GM12878 (cell line): ENCODE measurements around the gene RANBP17. TPM values are rescaled to one million over a fixed set of nuclear protein-coding genes. Genes with fewer than 3 reads are reported as not detected.

Source experiments
- ATAC-seq: fragments of 200-7000 bp; cut with Tn5 transposase; 3 replicates; pipeline ENCODE4 v1.9.1; 2020; ENCODE audit warnings: mild to moderate bottlenecking, moderate library complexity
- BruUV-seq: library from RNA; stranded (reverse); fragments of 400-500 nt; replicated peaks from 2 replicates; lab custom pipeline; 2021; lab: Mats Ljungman, UMichigan
- CTCF ChIA-PET: fragments of 300-600 bp; sonication (Branson Sonifier 250); formaldehyde crosslinking; extraction: SDS; loops from one replicate; lab custom pipeline; 2021; ENCODE audit warnings: inconsistent platforms; lab: Yijun Ruan, JAX
- POLR2A ChIA-PET: fragments of 350-600 bp; formaldehyde crosslinking; extraction: SDS; loops from one replicate; lab custom pipeline; 2021; ENCODE audit warnings: inconsistent platforms; lab: Charles Lee
- RAD21 ChIA-PET: fragments of 300-600 bp; sonication (Branson Sonifier 250); formaldehyde crosslinking; loops from one replicate; lab custom pipeline; 2023; ENCODE audit warnings: antibody characterized with exemption; ENCODE audit not compliant: unreplicated experiment; lab: Charles Lee
- SMC1A ChIA-PET: fragments of 300-600 bp; sonication (Branson Sonifier 250); formaldehyde crosslinking; loops from one replicate; lab custom pipeline; 2023; ENCODE audit not compliant: unreplicated experiment, uncharacterized antibody; lab: Charles Lee
- DNase-seq: peaks from one replicate; pipeline ENCODE4 v3.0.0-alpha.2; 2011; ENCODE audit warnings: low read depth, low spot score
- FAIRE-seq: peaks from 3 replicates; lab custom pipeline; 2011; peaks lifted over from hg19 to GRCh38; lab: Jason Lieb, UNC
- H2AFZ ChIP-seq: 2 replicates; pipeline ENCODE4 v1.6.0; 2011; ENCODE audit warnings: low read depth, low read length, control low read depth; ENCODE audit not compliant: control insufficient read depth
- H3K27ac ChIP-seq: 2 replicates; pipeline ENCODE4 v1.5.1; 2011; ENCODE audit warnings: control low read depth; ENCODE audit not compliant: control insufficient read depth, insufficient read depth
- H3K27me3 ChIP-seq, 2 experiments: replicated peaks in 1 of 2; 2 replicates each; pipeline versions ENCODE4 v1.6.0 to v1.6.1; 2011; ENCODE audit warnings: low read length in 1 of 2; ENCODE audit not compliant: control insufficient read depth in 2 of 2, insufficient read depth in 2 of 2
- H3K36me3 ChIP-seq, 2 experiments: 2 replicates each; pipeline ENCODE4 v1.5.1; 2011; ENCODE audit warnings: low read length in 1 of 2; ENCODE audit not compliant: control insufficient read depth in 2 of 2, insufficient read depth in 2 of 2
- H3K4me1 ChIP-seq: 2 replicates; pipeline ENCODE4 v1.6.1; 2011; ENCODE audit warnings: mild to moderate bottlenecking, low read length, moderate library complexity, mixed read lengths; ENCODE audit not compliant: control insufficient read depth, insufficient read depth
- H3K4me2 ChIP-seq: 2 replicates; pipeline ENCODE4 v1.6.0; 2011; ENCODE audit warnings: control low read depth; ENCODE audit not compliant: control insufficient read depth, insufficient read depth
- H3K4me3 ChIP-seq: fragments of 200-600 bp; sonication (generic); 2 replicates; pipeline ENCODE4 v1.5.1; 2016
- H3K79me2 ChIP-seq: 2 replicates; pipeline ENCODE4 v1.6.0; 2011; ENCODE audit warnings: low read length; ENCODE audit not compliant: control insufficient read depth, insufficient read depth
- H3K9ac ChIP-seq: 2 replicates; pipeline ENCODE4 v1.8.0; 2011; ENCODE audit warnings: low read length, control low read depth, mixed read lengths; ENCODE audit not compliant: control insufficient read depth, insufficient read depth
- H3K9me3 ChIP-seq: replicated peaks from 3 replicates; pipeline ENCODE4 v1.5.1; 2011; ENCODE audit warnings: mild to moderate bottlenecking, low read length; ENCODE audit not compliant: control insufficient read depth, insufficient read depth
- H4K20me1 ChIP-seq: 2 replicates; pipeline ENCODE4 v1.6.0; 2011; ENCODE audit not compliant: control insufficient read depth, insufficient read depth
- CBX5 ChIP-seq: sonication (generic); IDR thresholded peaks from 2 replicates; pipeline ENCODE4 v1.6.1; 2016; ENCODE audit warnings: low read depth, moderate library complexity, mild to moderate bottlenecking, inconsistent platforms
- HDGF ChIP-seq: fragments of 450-650 bp; IDR thresholded peaks from 2 replicates; pipeline ENCODE4 v1.6.1; 2016; ENCODE audit warnings: antibody characterized with exemption
- IKZF2 ChIP-seq, 2 experiments: fragments of 450-650 bp; IDR thresholded peaks; 2 replicates each; pipeline ENCODE4 v1.6.1; 2017; ENCODE audit warnings: mild to moderate bottlenecking in 2 of 2, moderate library complexity in 2 of 2
- JUND ChIP-seq: IDR thresholded peaks from 2 replicates; pipeline ENCODE4 v1.6.1; 2012; ENCODE audit warnings: low read depth, mild to moderate bottlenecking, low read length, improper control_type of control experiment, moderate library complexity
- KLF5 ChIP-seq: fragments of 450-650 bp; IDR thresholded peaks from 2 replicates; pipeline ENCODE4 v1.6.1; 2014; ENCODE audit warnings: mild to moderate bottlenecking; ENCODE audit not compliant: partially characterized antibody
- LARP7 ChIP-seq: fragments of 450-650 bp; IDR thresholded peaks from 2 replicates; pipeline ENCODE4 v1.6.1; 2017; ENCODE audit warnings: mild to moderate bottlenecking
- MXI1 ChIP-seq: fragments of 150-350 bp; IDR thresholded peaks from 2 replicates; pipeline ENCODE4 v1.6.1; 2011; ENCODE audit warnings: low read depth, mild to moderate bottlenecking, inconsistent platforms, low read length, improper control_type of control experiment
- NFIC ChIP-seq: IDR thresholded peaks from 2 replicates; pipeline ENCODE4 v1.6.1; 2012; ENCODE audit warnings: low read depth, mild to moderate bottlenecking, inconsistent platforms, low read length, moderate library complexity
- WRNIP1 ChIP-seq: IDR thresholded peaks from 2 replicates; pipeline ENCODE4 v1.6.1; 2011; ENCODE audit warnings: low read depth, low read length, improper control_type of control experiment, borderline replicate concordance
- ZNF622 ChIP-seq: fragments of 450-650 bp; IDR thresholded peaks from 2 replicates; pipeline ENCODE4 v1.6.1; 2017; ENCODE audit warnings: mild to moderate bottlenecking, inconsistent platforms
- ZZZ3 ChIP-seq: IDR thresholded peaks from 2 replicates; pipeline ENCODE4 v1.6.1; 2011; ENCODE audit warnings: low read depth; ENCODE audit not compliant: control insufficient read depth, insufficient read length
- WGBS: methylation state at CpG from one replicate; pipeline ENCODE4 v1.1.6; 2016; ENCODE audit warnings: low lambda C conversion rate; ENCODE audit not compliant: insufficient replicate concordance, insufficient coverage; ENCODE audit errors: missing lambda C conversion rate; 5-methylcytosine and 5-hydroxymethylcytosine counted together
- in situ Hi-C: fragments of 300-500 bp; cut with MboI; formaldehyde crosslinking; loops from 9 replicates; pipeline ENCODE4 v1.14.3; 2018; ENCODE audit warnings: mixed read lengths
- intact Hi-C: fragments of 100-400 bp; cut with micrococcal nuclease; formaldehyde crosslinking; loops from one replicate; pipeline ENCODE4 v1.14.2; 2022; ENCODE audit not compliant: unreplicated experiment
- polyA plus RNA-seq, 11 experiments: library from polyadenylated mRNA; depleted of rRNA in 4 of 11; unstranded in 6 of 11; stranded (reverse) in 5 of 11; fragments of >200 nt; fragmentation: Nextera tagmentation in 4 of 11; fragmentation: Illumina TruSeq in 1 of 11; extraction: Ambion mirVana in 4 of 11; extraction: Trizol in 1 of 11; gene quantifications; 1 replicate in 1 of 11; 2 replicates in 10 of 11; pipeline versions ENCODE4 v1.2.1 to v1.2.3, GENCODE V29; 2011 to 2016; ENCODE audit warnings: inconsistent platforms in 2 of 11, missing spikeins in 2 of 11, low read depth in 1 of 11
- total RNA-seq, 4 experiments: library from RNA; depleted of rRNA in 3 of 4; stranded (reverse); fragments of >200 nt in 3 of 4; fragmentation: Illumina TruSeq in 1 of 4; extraction: Trizol in 1 of 4; gene quantifications; 2 replicates each; pipeline versions ENCODE4 v1.2.1 to v1.2.3, GENCODE V29; 2013 to 2021
- TF ChIP-seq, protein P1 (sequence below): fragments of 450-650 bp; IDR thresholded peaks from 2 replicates; pipeline ENCODE4 v1.6.1; 2016; ENCODE audit warnings: mild to moderate bottlenecking, moderate library complexity, borderline replicate concordance
- TF ChIP-seq, protein P2 (sequence below): IDR thresholded peaks from 2 replicates; pipeline ENCODE4 v1.6.1; 2011; ENCODE audit warnings: mild to moderate bottlenecking, low read depth, low read length, moderate library complexity; ENCODE audit not compliant: insufficient replicate concordance

The RANBP17 gene
- total and polyA plus RNA-seq, 10 of the 15 experiments (the other 5 are each of a cell fraction or from before 2014, with no cell fraction given): 0.10 TPM; not detected in 9

- TF ChIP-seq, protein P1, sequence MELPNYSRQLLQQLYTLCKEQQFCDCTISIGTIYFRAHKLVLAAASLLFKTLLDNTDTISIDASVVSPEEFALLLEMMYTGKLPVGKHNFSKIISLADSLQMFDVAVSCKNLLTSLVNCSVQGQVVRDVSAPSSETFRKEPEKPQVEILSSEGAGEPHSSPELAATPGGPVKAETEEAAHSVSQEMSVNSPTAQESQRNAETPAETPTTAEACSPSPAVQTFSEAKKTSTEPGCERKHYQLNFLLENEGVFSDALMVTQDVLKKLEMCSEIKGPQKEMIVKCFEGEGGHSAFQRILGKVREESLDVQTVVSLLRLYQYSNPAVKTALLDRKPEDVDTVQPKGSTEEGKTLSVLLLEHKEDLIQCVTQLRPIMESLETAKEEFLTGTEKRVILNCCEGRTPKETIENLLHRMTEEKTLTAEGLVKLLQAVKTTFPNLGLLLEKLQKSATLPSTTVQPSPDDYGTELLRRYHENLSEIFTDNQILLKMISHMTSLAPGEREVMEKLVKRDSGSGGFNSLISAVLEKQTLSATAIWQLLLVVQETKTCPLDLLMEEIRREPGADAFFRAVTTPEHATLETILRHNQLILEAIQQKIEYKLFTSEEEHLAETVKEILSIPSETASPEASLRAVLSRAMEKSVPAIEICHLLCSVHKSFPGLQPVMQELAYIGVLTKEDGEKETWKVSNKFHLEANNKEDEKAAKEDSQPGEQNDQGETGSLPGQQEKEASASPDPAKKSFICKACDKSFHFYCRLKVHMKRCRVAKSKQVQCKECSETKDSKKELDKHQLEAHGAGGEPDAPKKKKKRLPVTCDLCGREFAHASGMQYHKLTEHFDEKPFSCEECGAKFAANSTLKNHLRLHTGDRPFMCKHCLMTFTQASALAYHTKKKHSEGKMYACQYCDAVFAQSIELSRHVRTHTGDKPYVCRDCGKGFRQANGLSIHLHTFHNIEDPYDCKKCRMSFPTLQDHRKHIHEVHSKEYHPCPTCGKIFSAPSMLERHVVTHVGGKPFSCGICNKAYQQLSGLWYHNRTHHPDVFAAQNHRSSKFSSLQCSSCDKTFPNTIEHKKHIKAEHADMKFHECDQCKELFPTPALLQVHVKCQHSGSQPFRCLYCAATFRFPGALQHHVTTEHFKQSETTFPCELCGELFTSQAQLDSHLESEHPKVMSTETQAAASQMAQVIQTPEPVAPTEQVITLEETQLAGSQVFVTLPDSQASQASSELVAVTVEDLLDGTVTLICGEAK: no peak
- TF ChIP-seq HDGF: no peak
- TF ChIP-seq CBX5: no peak
These were observed 288.0 kb downstream of the RANBP17 start (continued) for GRCh38 chr5:171149772-171150171.

- H4K20me1 ChIP-seq: no peaks in the 10 kb centered on the region
- RAD21 ChIA-PET: no interaction called here
- ATAC-seq: no peak
These were observed 290.6 kb downstream of the RANBP17 start for GRCh38 chr5:171152382-171152781.

More at GRCh38 chr5:171152382-171152781, 290.6 kb downstream of the RANBP17 start:
- FAIRE-seq: no peak
- Histone ChIP-seq H3K27me3 (no peaks in the 10 kb centered on the region), H3K4me3 (no peak overlapping the region), H3K9ac (no peak overlapping the region), H2AFZ (no peak overlapping the region), H3K36me3 (no peaks in the 10 kb centered on the region), H3K27ac (no peak overlapping the region), H3K4me2 (no peak overlapping the region), H3K79me2 (no peaks in the 10 kb centered on the region), H3K9me3 (no peaks in the 10 kb centered on the region), H3K4me1 (no peaks in the 10 kb centered on the region)
- CTCF ChIA-PET: interaction anchor here (1.0 kb wide), 1 partner anchor 408 kb away, joined by 4 read pairs; no protein-coding TSS in a partner anchor
- DNase-seq: no peak
- in situ Hi-C loops (no loop called here), intact Hi-C loops (no loop called here)
- BruUV-seq: no TSS peak
- POLR2A ChIA-PET: interaction anchor here (0.6 kb wide), 1 partner anchor 269 kb away, joined by 3 read pairs; no protein-coding TSS in a partner anchor
- TF ChIP-seq JUND: no peak
- TF ChIP-seq, protein P2, sequence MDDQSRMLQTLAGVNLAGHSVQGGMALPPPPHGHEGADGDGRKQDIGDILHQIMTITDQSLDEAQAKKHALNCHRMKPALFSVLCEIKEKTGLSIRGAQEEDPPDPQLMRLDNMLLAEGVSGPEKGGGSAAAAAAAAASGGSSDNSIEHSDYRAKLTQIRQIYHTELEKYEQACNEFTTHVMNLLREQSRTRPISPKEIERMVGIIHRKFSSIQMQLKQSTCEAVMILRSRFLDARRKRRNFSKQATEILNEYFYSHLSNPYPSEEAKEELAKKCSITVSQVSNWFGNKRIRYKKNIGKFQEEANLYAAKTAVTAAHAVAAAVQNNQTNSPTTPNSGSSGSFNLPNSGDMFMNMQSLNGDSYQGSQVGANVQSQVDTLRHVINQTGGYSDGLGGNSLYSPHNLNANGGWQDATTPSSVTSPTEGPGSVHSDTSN: no peak
- no peak for TF ChIP-seq ZZZ3
- no peak for TF ChIP-seq KLF5
- TF ChIP-seq WRNIP1: no peak
- no peak for TF ChIP-seq MXI1
- TF ChIP-seq IKZF2 (IDR thresholded peaks at IDR 0.05): no peak
- TF ChIP-seq ZNF622: no peak
- no peak for TF ChIP-seq NFIC
- no peak for TF ChIP-seq LARP7
- SMC1A ChIA-PET: no interaction called here
- WGBS: 51% methylated on average over 3 of the region's 4 CpGs
